HG02938 (cell line): ENCODE measurements around the gene MEAK7.

Experiments used
- ATAC-seq: cut with Tn5 transposase; IDR thresholded peaks from one replicate; pipeline ENCODE4 v1.9.1; 2021; ENCODE audit warnings: mild to moderate bottlenecking, moderate library complexity; ENCODE audit not compliant: unreplicated experiment

MEAK7 gene

DNA sequence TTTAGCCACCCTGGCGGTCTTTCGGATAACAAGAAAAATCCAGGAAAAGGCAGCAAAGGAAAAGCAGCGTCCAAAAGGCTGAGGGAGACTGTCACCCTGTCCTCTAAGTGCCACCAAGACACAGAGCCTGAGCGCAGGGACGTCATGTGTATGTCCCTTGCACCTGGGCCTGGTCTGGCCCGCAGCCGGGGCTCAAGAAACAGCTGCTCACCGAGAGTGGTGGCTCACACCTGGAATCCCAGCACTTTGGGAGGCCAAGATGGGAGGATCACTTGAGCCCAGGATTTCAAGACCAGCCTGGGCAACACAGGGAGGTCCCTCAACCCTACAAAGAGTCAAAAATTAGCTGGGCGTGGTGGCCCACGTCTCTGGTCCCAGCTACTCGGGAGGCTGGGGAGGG, 9.2 kb upstream of the MEAK7 start:
- no peak for ATAC-seq

DNA sequence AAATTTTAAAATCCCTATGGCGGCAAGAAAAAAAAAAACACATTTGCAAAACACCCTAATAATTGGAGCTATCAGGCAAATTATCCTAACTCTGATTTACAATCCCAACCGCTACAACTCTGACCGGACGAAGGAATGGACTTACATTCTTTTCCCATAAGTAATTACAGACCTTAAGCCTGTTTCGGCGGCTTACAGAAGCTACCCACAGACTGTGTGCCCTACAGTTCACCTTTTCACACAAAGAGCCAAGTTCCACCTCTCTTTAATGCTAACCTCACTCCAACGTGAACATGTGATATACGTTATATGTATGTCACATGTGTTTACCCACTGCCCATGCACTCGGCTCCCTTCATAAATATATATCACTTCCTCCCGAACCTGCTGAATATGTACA, 8.7 kb upstream of the MEAK7 start:
- ATAC-seq, result no peak

- no peak for ATAC-seq
Observed at GRCh38 chr16:84511831-84512230, 7.4 kb upstream of the MEAK7 start.

GRCh38 chr16:84511180-84511800, 6.8 kb upstream of the MEAK7 start:
- ATAC-seq, result no peak

GRCh38 chr16:84509032-84509950, 4.8 kb upstream of the MEAK7 start:
- ATAC-seq, result no peak

DNA sequence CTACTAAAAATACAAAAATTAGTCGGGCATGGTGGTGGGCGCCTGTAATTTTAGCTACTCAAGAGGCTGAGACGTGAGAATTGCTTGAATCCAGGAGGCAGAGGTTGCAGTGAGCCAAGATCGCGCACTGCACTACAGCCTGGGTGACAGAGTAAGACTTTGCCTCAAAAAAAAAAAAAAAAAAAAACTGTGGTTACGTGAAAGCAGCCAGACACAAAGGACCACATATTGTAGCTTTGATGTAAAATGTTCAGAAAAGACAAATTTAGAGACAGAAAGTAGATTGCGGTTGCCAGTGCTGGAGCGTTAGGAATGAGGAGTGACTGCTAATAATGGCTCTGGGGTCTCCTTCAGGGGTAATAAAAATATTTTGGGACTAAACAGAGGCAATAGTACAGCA, 4.0 kb upstream of the MEAK7 start:
- no peak for ATAC-seq

DNA sequence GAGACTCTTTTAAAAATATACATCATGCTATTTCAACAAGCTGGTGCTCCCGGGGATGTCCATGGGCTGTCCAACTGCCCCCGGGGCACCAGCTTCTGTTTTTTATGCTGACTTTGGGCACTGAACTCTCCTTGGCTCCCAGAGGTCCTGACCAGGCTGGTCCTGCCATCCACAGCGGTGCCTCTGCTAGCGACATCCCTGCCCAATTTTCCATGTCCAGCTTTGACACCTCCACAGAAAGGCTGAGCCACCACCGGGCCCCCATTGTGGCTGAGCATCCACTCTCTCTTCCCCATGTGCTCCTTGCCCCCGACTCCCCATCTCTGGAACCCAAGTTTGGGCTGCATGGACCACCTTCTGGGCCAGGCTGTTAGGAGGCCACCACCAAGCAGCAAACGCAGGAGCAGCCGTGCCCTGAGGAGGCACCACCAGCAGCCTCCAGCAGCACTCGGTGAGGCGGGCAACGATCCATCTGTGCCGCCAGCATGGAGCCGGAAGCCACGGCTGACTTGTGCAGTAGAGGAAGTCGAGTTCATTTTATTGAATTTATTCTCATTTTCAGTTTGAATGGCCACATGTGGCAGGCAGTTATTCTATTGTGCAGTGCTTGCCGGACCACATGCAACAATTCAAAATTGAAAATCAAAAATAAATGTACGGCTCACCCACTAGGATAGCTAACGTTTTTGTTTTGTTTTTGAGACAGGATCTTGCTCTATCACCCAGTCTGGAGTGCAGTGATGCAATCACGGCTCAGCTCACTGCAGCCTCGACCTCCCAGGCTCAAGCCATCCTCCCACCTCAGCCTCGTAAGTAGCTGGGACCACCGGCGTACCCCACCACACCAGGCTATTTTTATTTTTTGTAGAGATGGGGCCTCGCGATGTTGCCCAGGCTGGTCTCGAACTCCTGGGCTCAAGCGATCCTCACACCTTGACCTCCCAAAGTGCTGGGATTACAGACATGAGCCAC, 2.8 kb upstream of the MEAK7 start:
- no peak for ATAC-seq

GRCh38 chr16:84505249-84506187, 1.1 kb upstream of the MEAK7 start:
- no peak for ATAC-seq

- no peak for ATAC-seq
Observed at GRCh38 chr16:84503751-84504395, 586 bp downstream of the MEAK7 start.

DNA sequence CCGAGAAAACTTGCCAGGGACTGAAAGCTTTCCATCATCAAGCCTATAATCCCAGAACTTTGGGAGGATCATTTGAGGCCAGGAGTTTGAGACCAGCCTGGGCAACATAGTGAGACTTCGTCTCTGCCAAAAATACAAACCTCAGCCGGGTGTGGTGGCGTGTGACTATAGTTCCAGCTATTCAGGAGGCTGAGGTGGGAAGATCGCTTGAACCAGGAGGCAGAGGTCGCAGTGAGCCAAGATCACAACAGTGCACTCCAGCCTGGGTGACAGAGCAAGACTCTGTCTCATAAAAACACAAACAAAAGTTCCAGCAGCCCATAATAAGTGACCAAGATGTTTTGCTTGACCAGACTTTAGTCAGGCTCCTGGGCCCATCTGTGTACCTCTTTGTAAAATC, 1.9 kb downstream of the MEAK7 start:
- ATAC-seq, result no peak

- no peak for ATAC-seq
Observed at GRCh38 chr16:84502075-84502474, 2.4 kb downstream of the MEAK7 start.

GRCh38 chr16:84501077-84501735, 3.3 kb downstream of the MEAK7 start:
- ATAC-seq, result no peak

DNA sequence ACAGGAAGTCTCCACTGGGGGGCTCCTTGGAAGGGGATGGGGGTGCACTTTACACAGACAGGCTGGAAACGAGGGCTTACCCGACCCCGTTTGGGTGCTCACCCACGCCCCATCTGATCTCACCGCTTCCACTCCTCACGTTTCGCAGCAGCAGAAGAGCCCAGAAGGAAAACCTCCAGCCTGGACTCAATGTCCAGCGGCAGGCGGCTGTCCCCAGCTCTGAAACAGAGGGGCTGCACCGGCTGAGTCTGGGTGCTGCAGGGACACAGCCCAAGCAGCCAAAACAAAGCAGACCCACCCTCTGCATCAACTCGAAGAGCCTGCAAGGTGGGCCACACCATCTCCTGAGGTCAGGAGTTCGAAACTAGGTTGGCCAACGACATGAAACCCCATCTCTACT, 3.9 kb downstream of the MEAK7 start:
- no peak for ATAC-seq

DNA sequence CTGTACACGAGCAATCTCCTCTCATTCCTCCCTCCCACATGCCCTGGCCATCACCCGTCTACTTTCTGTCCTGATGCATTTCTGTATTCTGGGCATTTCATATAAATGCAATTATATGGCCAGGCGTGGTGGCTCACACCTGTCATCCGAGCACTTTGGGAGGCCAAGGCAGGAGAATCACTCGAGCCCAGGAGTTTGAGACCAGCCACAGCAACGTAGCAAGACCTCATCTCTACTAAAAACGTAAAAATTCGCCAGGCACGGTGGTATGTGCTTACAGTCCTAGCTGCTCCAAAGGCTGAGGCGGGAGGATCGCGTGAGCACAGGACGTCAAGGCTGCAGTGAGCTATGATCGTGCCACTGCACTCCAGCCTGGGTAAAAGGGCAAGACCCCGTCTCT, 4.8 kb downstream of the MEAK7 start:
- ATAC-seq, result no peak

- no peak for ATAC-seq
Observed at GRCh38 chr16:84498859-84499620, 5.4 kb downstream of the MEAK7 start.

DNA sequence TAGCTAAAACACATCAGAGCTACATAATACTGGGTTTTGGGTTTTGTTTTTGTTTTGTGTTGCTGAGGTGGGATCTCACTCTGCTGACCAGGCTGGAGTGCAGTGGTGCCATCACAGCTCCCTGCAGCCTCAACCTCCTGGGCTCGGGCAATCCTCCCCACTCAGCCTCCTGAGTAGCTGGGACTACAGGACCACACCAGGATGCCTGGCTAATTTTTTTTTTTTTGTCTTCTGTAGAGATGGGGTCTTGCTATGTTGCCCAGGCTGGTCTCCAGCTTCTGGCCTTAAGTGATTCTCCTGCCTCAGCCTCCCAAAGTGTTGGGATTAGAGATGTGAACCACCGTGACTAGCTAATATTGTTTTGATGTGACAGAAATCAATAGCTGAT, 6.2 kb downstream of the MEAK7 start:
- no peak for ATAC-seq

DNA sequence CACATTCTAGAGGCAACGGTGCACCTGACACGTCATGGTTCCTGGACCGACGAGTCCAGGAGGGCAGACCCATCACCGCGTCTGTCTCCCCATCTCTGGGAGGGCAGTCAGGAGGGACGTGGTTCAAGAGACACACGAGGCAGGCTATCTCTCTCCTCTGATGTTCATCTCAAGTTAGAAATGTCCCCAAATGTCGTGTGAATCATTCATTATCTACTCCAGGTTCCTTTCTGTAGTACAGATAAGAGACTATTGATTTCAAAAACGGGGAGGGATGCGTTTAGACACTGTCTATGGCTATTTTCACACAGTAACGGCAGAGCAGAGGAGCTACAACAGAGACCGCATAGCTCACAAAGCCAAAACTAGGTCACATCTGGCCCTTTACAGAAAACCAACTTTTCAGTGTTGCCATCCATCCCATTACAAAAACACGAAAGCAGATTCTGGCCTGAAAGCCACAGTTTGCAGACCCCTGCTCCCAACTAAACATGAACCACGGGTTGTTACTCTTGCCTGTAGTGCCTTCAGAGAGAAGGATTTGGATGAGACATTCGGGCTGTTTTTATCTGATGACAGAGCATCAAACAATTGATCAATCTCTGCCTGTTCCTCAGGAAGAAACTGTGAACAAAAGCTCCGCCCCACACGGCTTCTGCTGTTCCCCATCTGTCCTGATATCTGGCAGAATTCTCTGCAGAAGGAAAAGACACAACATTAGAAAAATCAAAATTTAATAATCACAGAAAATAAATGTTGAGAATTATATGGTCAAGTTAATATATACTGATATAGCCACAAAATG, 6.8 kb downstream of the MEAK7 start:
- ATAC-seq, result no peak

DNA sequence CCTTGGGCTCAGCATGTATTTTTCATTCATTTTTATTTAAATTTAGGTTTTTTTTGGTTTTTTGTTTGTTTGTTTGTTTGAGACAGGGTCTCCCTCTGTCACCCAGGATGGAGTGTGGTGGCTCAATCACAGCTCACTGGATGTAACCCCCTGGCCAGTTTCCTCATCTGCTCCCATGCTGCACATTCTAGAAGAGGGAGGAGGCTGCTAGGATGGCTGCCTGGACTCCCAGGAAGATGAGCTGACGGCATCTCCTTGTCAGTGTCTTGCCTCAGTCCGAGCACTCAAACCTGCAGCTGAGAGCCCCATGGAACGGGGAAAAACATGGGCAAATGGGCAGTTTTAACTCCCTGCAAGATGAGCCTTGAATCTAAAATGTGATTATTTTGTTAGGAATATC, 7.5 kb downstream of the MEAK7 start:
- no peak for ATAC-seq
